ENCODE measurements around the gene MAP2K5.

Gene MAP2K5

GRCh38 chr15:67559576-67559975 is 17.1 kb downstream of the MAP2K5 start:
- H3K4me3 ChIP-seq (ENCODE audit: low read length) = no peak overlapping the region
- TF ChIP-seq ZNF274 (IDR thresholded peaks at IDR 0.05; ENCODE audit: low read depth, low read length) = no peak

- no peak overlapping the region for H3K4me3 ChIP-seq (ENCODE audit: low read length)
- TF ChIP-seq ZNF274 (IDR thresholded peaks at IDR 0.05; ENCODE audit: low read depth, low read length) = no peak
Observed at GRCh38 chr15:67560320-67560719, 17.8 kb downstream of the MAP2K5 start.

GRCh38 chr15:67563092-67563491 is 20.6 kb downstream of the MAP2K5 start:
- no peak overlapping the region for H3K4me3 ChIP-seq (ENCODE audit: low read length)
- TF ChIP-seq ZNF274 (IDR thresholded peaks at IDR 0.05; ENCODE audit: low read depth, low read length) = no peak

GRCh38 chr15:67564021-67564967 is 21.8 kb downstream of the MAP2K5 start:
- TF ChIP-seq ZNF274 (IDR thresholded peaks at IDR 0.05; ENCODE audit: low read depth, low read length) = no peak
- H3K4me3 ChIP-seq (ENCODE audit: low read length) = no peak overlapping the region

- TF ChIP-seq ZNF274 (IDR thresholded peaks at IDR 0.05; ENCODE audit: low read depth, low read length) = no peak
- H3K4me3 ChIP-seq (ENCODE audit: low read length) = peak overlapping the region; percentile 34; the same call in 1 of the 2 replicates
Observed at GRCh38 chr15:67564968-67565345, 22.5 kb downstream of the MAP2K5 start.

GRCh38 chr15:67569668-67570067 is 27.2 kb downstream of the MAP2K5 start:
- no peak for TF ChIP-seq ZNF274 (IDR thresholded peaks at IDR 0.05; ENCODE audit: low read depth, low read length)

GRCh38 chr15:67570875-67571647 is 28.6 kb downstream of the MAP2K5 start:
- TF ChIP-seq ZNF274 (IDR thresholded peaks at IDR 0.05; ENCODE audit: low read depth, low read length) = no peak
- no peak overlapping the region for H3K4me3 ChIP-seq (ENCODE audit: low read length)

More at GRCh38 chr15:67569668-67570067, 27.2 kb downstream of the MAP2K5 start:
- no peak overlapping the region for H3K4me3 ChIP-seq (ENCODE audit: low read length)

- no peak for TF ChIP-seq ZNF274 (IDR thresholded peaks at IDR 0.05; ENCODE audit: low read depth, low read length)
Observed at GRCh38 chr15:67571648-67572415, 29.3 kb downstream of the MAP2K5 start.

GRCh38 chr15:67573194-67573593 is 30.7 kb downstream of the MAP2K5 start:
- H3K4me3 ChIP-seq (ENCODE audit: low read length) = no peak overlapping the region
- TF ChIP-seq ZNF274 (IDR thresholded peaks at IDR 0.05; ENCODE audit: low read depth, low read length) = no peak

More at GRCh38 chr15:67571648-67572415, 29.3 kb downstream of the MAP2K5 start:
- H3K4me3 ChIP-seq (ENCODE audit: low read length) = no peak overlapping the region

- no peak for TF ChIP-seq ZNF274 (IDR thresholded peaks at IDR 0.05; ENCODE audit: low read depth, low read length)
- no peak overlapping the region for H3K4me3 ChIP-seq (ENCODE audit: low read length)
Observed at GRCh38 chr15:67575039-67575502, 32.6 kb downstream of the MAP2K5 start.

GRCh38 chr15:67578020-67578600 is 35.6 kb downstream of the MAP2K5 start:
- TF ChIP-seq ZNF274 (IDR thresholded peaks at IDR 0.05; ENCODE audit: low read depth, low read length) = no peak
- no peak overlapping the region for H3K4me3 ChIP-seq (ENCODE audit: low read length)

GRCh38 chr15:67579164-67579563 is 36.7 kb downstream of the MAP2K5 start:
- no peak overlapping the region for H3K4me3 ChIP-seq (ENCODE audit: low read length)
- no peak for TF ChIP-seq ZNF274 (IDR thresholded peaks at IDR 0.05; ENCODE audit: low read depth, low read length)

- H3K4me3 ChIP-seq (ENCODE audit: low read length) = no peak overlapping the region; the same call in 1 of the 2 replicates
- no peak for TF ChIP-seq ZNF274 (IDR thresholded peaks at IDR 0.05; ENCODE audit: low read depth, low read length)
Observed at GRCh38 chr15:67579967-67580366, 37.5 kb downstream of the MAP2K5 start.
